Transverse colon (tissue), 4 donors: Measurements from ENCODE around the gene SPTBN1.

Experiments used
- CTCF ChIP-seq, 5 experiments: fragments of 200-600 bp in 3 of 5; fragments of 450-650 bp in 2 of 5; sonication (generic) in 3 of 5; IDR thresholded peaks; 1 replicate in 2 of 5; 2 replicates in 3 of 5; pipeline ENCODE4 v1.5.1; 2016 to 2017; ENCODE audit warnings: antibody characterized with exemption in 5 of 5, inconsistent platforms in 3 of 5, mild to moderate bottlenecking in 2 of 5, moderate library complexity in 1 of 5
- EP300 ChIP-seq: sonication (generic); formaldehyde crosslinking; IDR thresholded peaks from one replicate; pipeline ENCODE4 v1.6.1; 2017; ENCODE audit warnings: antibody characterized with exemption, low read depth
- POLR2AphosphoS5 ChIP-seq, 3 donors: sonication (generic); formaldehyde crosslinking; IDR thresholded peaks; one replicate each; pipeline ENCODE4 v1.6.1; 2016; ENCODE audit warnings: antibody characterized with exemption in 3 of 3

- TF ChIP-seq CTCF (IDR thresholded peaks at IDR 0.05) (no peak), EP300 (no peak), POLR2AphosphoS5 (IDR thresholded peaks at IDR 0.05) (no peak)
These were observed 260.2 kb downstream of the SPTBN1 start for GRCh38 chr2:54716375-54716774.
